Hematopoietic multipotent progenitor cell treated with erythropoietin and hydrocortisone succinate and interleukin-3 and kit ligand, for 6 days (in vitro differentiated cells): ENCODE data around the gene APC2.
"Not testable (repeated sequence)": the region's sequence is repeated elsewhere in the genome, so short reads cannot be mapped to it uniquely, and the experiment has no call there.

Experiments
- DNase-seq: peaks from one replicate; pipeline ENCODE4 v3.0.0-alpha.2; 2015

APC2 gene

GRCh38 chr19:1412995-1413800, 36.7 kb upstream of the APC2 start:
- DNase-seq, result no peak

- DNase-seq, result no peak
Observed at GRCh38 chr19:1416014-1416841, 33.7 kb upstream of the APC2 start.

- DNase-seq, result no peak
Observed at GRCh38 chr19:1417145-1417544, 32.8 kb upstream of the APC2 start.

- DNase-seq, result no peak
Observed at GRCh38 chr19:1417681-1418495, 32.0 kb upstream of the APC2 start.

GRCh38 chr19:1418496-1418775, 31.5 kb upstream of the APC2 start:
- DNase-seq, result no peak

GRCh38 chr19:1418951-1419738, 30.8 kb upstream of the APC2 start:
- no peak for DNase-seq

- DNase-seq, result not testable (repeated sequence)
Observed at GRCh38 chr19:1420085-1420484, 29.8 kb upstream of the APC2 start.

GRCh38 chr19:1420590-1420989, 29.3 kb upstream of the APC2 start:
- no peak for DNase-seq

GRCh38 chr19:1421218-1421957, 28.5 kb upstream of the APC2 start:
- no peak for DNase-seq

- no peak for DNase-seq
Observed at GRCh38 chr19:1421958-1422305, 28.0 kb upstream of the APC2 start.

- DNase-seq, result no peak
Observed at GRCh38 chr19:1422360-1422759, 27.6 kb upstream of the APC2 start.

- no peak for DNase-seq
Observed at GRCh38 chr19:1422943-1423342, 27.0 kb upstream of the APC2 start.

GRCh38 chr19:1423436-1424191, 26.3 kb upstream of the APC2 start:
- no peak for DNase-seq

- no peak for DNase-seq
Observed at GRCh38 chr19:1424192-1424955, 25.5 kb upstream of the APC2 start.

GRCh38 chr19:1425102-1425837, 24.7 kb upstream of the APC2 start:
- peak; percentile 39 for DNase-seq

GRCh38 chr19:1425902-1426301, 24.0 kb upstream of the APC2 start:
- DNase-seq, result no peak

- DNase-seq, result no peak
Observed at GRCh38 chr19:1426736-1427135, 23.2 kb upstream of the APC2 start.

- no peak for DNase-seq
Observed at GRCh38 chr19:1427221-1427920, 22.6 kb upstream of the APC2 start.

GRCh38 chr19:1428738-1429391, 21.1 kb upstream of the APC2 start:
- no peak for DNase-seq
